GM19351 (cell line): ENCODE results near the gene KANSL2.

Source experiments
- ATAC-seq: cut with Tn5 transposase; IDR thresholded peaks from one replicate; pipeline ENCODE4 v1.9.1; 2021; ENCODE audit warnings: mild to moderate bottlenecking, moderate library complexity; ENCODE audit not compliant: unreplicated experiment

The KANSL2 gene

DNA sequence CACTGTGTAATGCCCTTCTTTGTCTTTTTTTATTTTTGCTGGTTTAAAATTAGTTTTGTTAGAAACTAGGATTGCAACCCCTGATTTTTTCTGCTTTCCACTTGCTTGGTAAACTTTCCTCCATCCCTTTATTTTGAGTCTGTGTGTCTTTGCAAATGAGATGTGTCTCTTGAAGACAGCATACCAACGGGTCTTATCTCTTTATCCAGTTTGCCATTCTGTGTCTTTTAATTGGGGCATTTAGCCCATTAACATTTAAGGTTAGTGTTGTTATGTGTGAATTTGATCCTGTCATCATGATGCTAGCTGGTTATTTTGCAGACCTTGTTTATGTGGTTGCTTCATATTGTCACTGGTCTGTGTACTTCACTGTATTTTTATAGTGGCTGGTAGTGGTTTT, 68.7 kb downstream of the KANSL2 start:
- no peak for ATAC-seq
